K562 treated with DMSO at 1 percent for 48 hours (cell line): ENCODE results near the gene ERBB4. TPM values are rescaled to one million over a fixed set of nuclear protein-coding genes. Genes with fewer than 3 reads are reported as not detected.

Source experiments
- total RNA-seq: library from RNA; unstranded; fragments of 300-600 nt; gene quantifications from 2 replicates; pipeline ENCODE4 v1.2.3, GENCODE V29; 2022; ENCODE audit warnings: low replicate concordance; ENCODE audit errors: extremely low read depth

ERBB4 gene
- not detected in 2 replicates for total RNA-seq

GRCh38 chr2:212538305-212539071 lies at the start of gene ERBB4:
Gene ERBB4 (minus strand): TSS chr2:212538802. CDS start chr2:212538530, 272 bp downstream.

